Measurements from ENCODE around the gene ZFP92.
"Not testable (repeated sequence)": the region's sequence is repeated elsewhere in the genome, so short reads cannot be mapped to it uniquely, and the experiment has no call there.

ZFP92 gene

GRCh38 chrX:153411255-153411987 lies at the start of gene ZFP92:
TSS of gene ZFP92 (plus strand) at chrX:153411472. CDS start at chrX:153418323, 6,851 bp downstream.
- peak; percentile 60 for DNase-seq

- no peak for DNase-seq
Measured at GRCh38 chrX:153361781-153362397, 49.4 kb upstream of the ZFP92 start.

GRCh38 chrX:153365670-153366069 lies 45.6 kb upstream of the ZFP92 start:
- DNase-seq = no peak

GRCh38 chrX:153366119-153366518 lies 45.2 kb upstream of the ZFP92 start:
- DNase-seq = no peak

- DNase-seq = no peak
Measured at GRCh38 chrX:153366878-153367538, 44.3 kb upstream of the ZFP92 start.

GRCh38 chrX:153370293-153371055 lies 40.8 kb upstream of the ZFP92 start:
- DNase-seq = no peak

- DNase-seq = no peak
Measured at GRCh38 chrX:153371256-153371655, 40.0 kb upstream of the ZFP92 start.

- no peak for DNase-seq
Measured at GRCh38 chrX:153372949-153373348, 38.3 kb upstream of the ZFP92 start.

GRCh38 chrX:153374426-153374825 lies 36.8 kb upstream of the ZFP92 start:
- DNase-seq = peak; percentile 0

GRCh38 chrX:153375571-153375970 lies 35.7 kb upstream of the ZFP92 start:
- peak; percentile 1 for DNase-seq

- no peak for DNase-seq
Measured at GRCh38 chrX:153377727-153378126, 33.5 kb upstream of the ZFP92 start.

- DNase-seq = no peak
Measured at GRCh38 chrX:153378607-153379006, 32.7 kb upstream of the ZFP92 start.

GRCh38 chrX:153379508-153379907 lies 31.8 kb upstream of the ZFP92 start:
- no peak for DNase-seq

GRCh38 chrX:153379971-153380581 lies 31.2 kb upstream of the ZFP92 start:
- peak; percentile 2 for DNase-seq

- no peak for DNase-seq
Measured at GRCh38 chrX:153380691-153381090, 30.6 kb upstream of the ZFP92 start.

- peak; percentile 73 for DNase-seq
Measured at GRCh38 chrX:153381684-153382532, 29.4 kb upstream of the ZFP92 start.

GRCh38 chrX:153382563-153383482 lies 28.4 kb upstream of the ZFP92 start:
- DNase-seq = no peak

- no peak for DNase-seq
Measured at GRCh38 chrX:153384390-153384789, 26.9 kb upstream of the ZFP92 start.

- DNase-seq = not testable (repeated sequence)
Measured at GRCh38 chrX:153384973-153385372, 26.3 kb upstream of the ZFP92 start.

GRCh38 chrX:153386097-153386496 lies 25.2 kb upstream of the ZFP92 start:
- no peak for DNase-seq

GRCh38 chrX:153387345-153387744 lies 23.9 kb upstream of the ZFP92 start:
- DNase-seq = no peak
